Stimulated activated naive CD8-positive, alpha-beta T cell treated with anti-CD3 and anti-CD28 coated beads, Interleukin-15, Interleukin-2, amounts not matched to agents 100 ng/mL and 50 ng/mL, for 24 hours (primary cell): ENCODE results near the gene POLR2L.

ENCODE experiments used
- H3K27ac Mint-ChIP-seq: one replicate; pipeline ENCODE4 v1.8.0; 2021; ENCODE audit warnings: mild to moderate bottlenecking, mixed read lengths
- H3K27me3 Mint-ChIP-seq: one replicate; pipeline ENCODE4 v1.8.0; 2021; ENCODE audit warnings: mixed read lengths
- H3K36me3 Mint-ChIP-seq: one replicate; pipeline ENCODE4 v1.8.0; 2021; ENCODE audit warnings: low read depth, mixed read lengths
- H3K4me1 Mint-ChIP-seq: one replicate; pipeline ENCODE4 v1.8.0; 2021; ENCODE audit warnings: low read depth, mixed read lengths
- H3K4me3 Mint-ChIP-seq: one replicate; pipeline ENCODE4 v1.8.0; 2021; ENCODE audit warnings: mild to moderate bottlenecking, mixed read lengths
- H3K9me3 Mint-ChIP-seq: one replicate; pipeline ENCODE4 v1.8.0; 2021; ENCODE audit warnings: mixed read lengths

The POLR2L gene

GRCh38 chr11:831118-831864, 11.0 kb downstream of the POLR2L start:
- no peaks in the 10 kb centered on the region for H3K9me3 Mint-ChIP-seq
- peak overlapping the region; percentile 45 for H3K4me3 Mint-ChIP-seq
- H3K27ac Mint-ChIP-seq, result no peak overlapping the region
- H3K27me3 Mint-ChIP-seq, result peaks cover 31% of the 10 kb centered on the region
- H3K4me1 Mint-ChIP-seq, result peaks cover 50% of the 10 kb centered on the region
- H3K36me3 Mint-ChIP-seq, result no peaks in the 10 kb centered on the region

- Mint-ChIP-seq H3K27me3 (peaks cover 31% of the 10 kb centered on the region), H3K4me3 (no peak overlapping the region), H3K36me3 (no peaks in the 10 kb centered on the region), H3K4me1 (peaks cover 50% of the 10 kb centered on the region), H3K9me3 (no peaks in the 10 kb centered on the region), H3K27ac (no peak overlapping the region)
These were observed 11.8 kb downstream of the POLR2L start for GRCh38 chr11:830295-831117.

GRCh38 chr11:829847-830294, 12.5 kb downstream of the POLR2L start:
- Mint-ChIP-seq H3K27ac (no peak overlapping the region), H3K36me3 (peaks cover 4% of the 10 kb centered on the region), H3K27me3 (peaks cover 31% of the 10 kb centered on the region), H3K4me1 (peaks cover 45% of the 10 kb centered on the region), H3K9me3 (no peaks in the 10 kb centered on the region), H3K4me3 (peak overlapping the region; percentile 17)

- H3K36me3 Mint-ChIP-seq, result peaks cover 6% of the 10 kb centered on the region
- H3K4me3 Mint-ChIP-seq, result peak overlapping the region; percentile 43
- H3K27me3 Mint-ChIP-seq, result peaks cover 31% of the 10 kb centered on the region
- no peaks in the 10 kb centered on the region for H3K9me3 Mint-ChIP-seq
- peaks cover 39% of the 10 kb centered on the region for H3K4me1 Mint-ChIP-seq
- no peak overlapping the region for H3K27ac Mint-ChIP-seq
These were observed 13.0 kb downstream of the POLR2L start for GRCh38 chr11:829176-829846.

GRCh38 chr11:828506-829175, 13.7 kb downstream of the POLR2L start:
- H3K27me3 Mint-ChIP-seq, result peaks cover 31% of the 10 kb centered on the region
- peak overlapping the region; percentile 43 for H3K4me3 Mint-ChIP-seq
- peaks cover 32% of the 10 kb centered on the region for H3K4me1 Mint-ChIP-seq
- no peaks in the 10 kb centered on the region for H3K9me3 Mint-ChIP-seq
- peaks cover 6% of the 10 kb centered on the region for H3K36me3 Mint-ChIP-seq
- no peak overlapping the region for H3K27ac Mint-ChIP-seq

GRCh38 chr11:827897-828192, 14.5 kb downstream of the POLR2L start, which contains the start of gene CRACR2B:
Gene CRACR2B, plus strand, starts transcription at chr11:827919. Its CDS starts 689 bp downstream, at chr11:828608.
- H3K9me3 Mint-ChIP-seq, result no peaks in the 10 kb centered on the region
- H3K4me1 Mint-ChIP-seq, result peaks cover 30% of the 10 kb centered on the region
- peaks cover 31% of the 10 kb centered on the region for H3K27me3 Mint-ChIP-seq
- H3K4me3 Mint-ChIP-seq, result peak within 1 kb of the TSS; percentile 64
- H3K36me3 Mint-ChIP-seq, result peaks cover 6% of the 10 kb centered on the region
- H3K27ac Mint-ChIP-seq, result peak within 1 kb of the TSS; percentile 11

GRCh38 chr11:827146-827896, 15.0 kb downstream of the POLR2L start:
- peaks cover 6% of the 10 kb centered on the region for H3K36me3 Mint-ChIP-seq
- H3K4me3 Mint-ChIP-seq, result peak overlapping the region; percentile 60
- no peaks in the 10 kb centered on the region for H3K9me3 Mint-ChIP-seq
- peaks cover 30% of the 10 kb centered on the region for H3K4me1 Mint-ChIP-seq
- H3K27me3 Mint-ChIP-seq, result peaks cover 31% of the 10 kb centered on the region
- H3K27ac Mint-ChIP-seq, result peak overlapping the region; percentile 11

- H3K9me3 Mint-ChIP-seq, result no peaks in the 10 kb centered on the region
- peaks cover 6% of the 10 kb centered on the region for H3K36me3 Mint-ChIP-seq
- H3K4me3 Mint-ChIP-seq, result peak overlapping the region; percentile 64
- no peak overlapping the region for H3K27ac Mint-ChIP-seq
- peaks cover 29% of the 10 kb centered on the region for H3K27me3 Mint-ChIP-seq
- peaks cover 30% of the 10 kb centered on the region for H3K4me1 Mint-ChIP-seq
These were observed 15.5 kb downstream of the POLR2L start for GRCh38 chr11:826836-827145.

- peaks cover 29% of the 10 kb centered on the region for H3K4me1 Mint-ChIP-seq
- H3K27me3 Mint-ChIP-seq, result peaks cover 25% of the 10 kb centered on the region
- H3K36me3 Mint-ChIP-seq, result peaks cover 6% of the 10 kb centered on the region
- H3K27ac Mint-ChIP-seq, result no peak overlapping the region
- peak overlapping the region; percentile 64 for H3K4me3 Mint-ChIP-seq
- H3K9me3 Mint-ChIP-seq, result no peaks in the 10 kb centered on the region
These were observed 16.1 kb downstream of the POLR2L start for GRCh38 chr11:826227-826621.

GRCh38 chr11:825366-826226, 16.7 kb downstream of the POLR2L start:
- H3K4me3 Mint-ChIP-seq, result no peak overlapping the region
- H3K36me3 Mint-ChIP-seq, result peaks cover 6% of the 10 kb centered on the region
- peaks cover 23% of the 10 kb centered on the region for H3K27me3 Mint-ChIP-seq
- peaks cover 32% of the 10 kb centered on the region for H3K4me1 Mint-ChIP-seq
- no peaks in the 10 kb centered on the region for H3K9me3 Mint-ChIP-seq
- H3K27ac Mint-ChIP-seq, result no peak overlapping the region

- Mint-ChIP-seq H3K4me1 (peaks cover 35% of the 10 kb centered on the region), H3K4me3 (no peak overlapping the region), H3K27ac (no peak overlapping the region), H3K36me3 (peaks cover 6% of the 10 kb centered on the region), H3K27me3 (peaks cover 23% of the 10 kb centered on the region), H3K9me3 (no peaks in the 10 kb centered on the region)
These were observed 17.4 kb downstream of the POLR2L start for GRCh38 chr11:824942-825341.

- no peaks in the 10 kb centered on the region for H3K9me3 Mint-ChIP-seq
These were observed 17.9 kb downstream of the POLR2L start for GRCh38 chr11:824292-824880.

More at GRCh38 chr11:824292-824880, 17.9 kb downstream of the POLR2L start:
- H3K36me3 Mint-ChIP-seq, result peaks cover 6% of the 10 kb centered on the region
- H3K4me3 Mint-ChIP-seq, result no peak overlapping the region
- H3K4me1 Mint-ChIP-seq, result peaks cover 31% of the 10 kb centered on the region
- peaks cover 20% of the 10 kb centered on the region for H3K27me3 Mint-ChIP-seq
- H3K27ac Mint-ChIP-seq, result no peak overlapping the region
